Sigmoid colon (tissue), 7 donors: ENCODE results near the gene DISP2. TPM values are rescaled to one million over a fixed set of nuclear protein-coding genes. Genes with fewer than 3 reads are reported as not detected.

Source experiments
- DNase-seq: peaks from one replicate; pipeline ENCODE4 v3.0.0-alpha.2; 2019
- H3K27ac ChIP-seq, 4 donors: fragments of 200-600 bp; sonication (generic); one replicate each; pipeline ENCODE4 v1.5.1; 2016 to 2019; ENCODE audit warnings: mild to moderate bottlenecking in 1 of 4
- H3K27me3 ChIP-seq, 3 donors: fragments of 200-600 bp; sonication (generic); one replicate each; pipeline ENCODE4 v1.5.1; 2019; ENCODE audit warnings: mild to moderate bottlenecking in 1 of 3
- H3K36me3 ChIP-seq, 4 donors: fragments of 200-600 bp; sonication (generic); one replicate each; pipeline ENCODE4 v1.5.1; 2016 to 2019
- H3K4me1 ChIP-seq, 4 donors: fragments of 200-600 bp; sonication (generic); one replicate each; pipeline ENCODE4 v1.5.1; 2017 to 2019
- H3K4me3 ChIP-seq, 4 donors: fragments of 200-600 bp; sonication (generic); one replicate each; pipeline ENCODE4 v1.5.1; 2017 to 2019; ENCODE audit warnings: mild to moderate bottlenecking in 2 of 4, moderate library complexity in 1 of 4
- H3K9me3 ChIP-seq, 4 donors: fragments of 200-600 bp in 3 of 4; sonication (generic) in 3 of 4; one replicate each; pipeline versions ENCODE4 v1.5.1 to v1.6.1; 2013 to 2019
- EP300 ChIP-seq, 4 donors: sonication (generic); formaldehyde crosslinking; IDR thresholded peaks; one replicate each; pipeline ENCODE4 v1.6.1; 2017; ENCODE audit warnings: antibody characterized with exemption in 4 of 4
- POLR2A ChIP-seq, 2 donors: fragments of 450-650 bp; IDR thresholded peaks; one replicate each; pipeline ENCODE4 v1.6.1; 2016; ENCODE audit warnings: antibody characterized with exemption in 2 of 2, mild to moderate bottlenecking in 2 of 2, moderate library complexity in 2 of 2
- POLR2AphosphoS5 ChIP-seq, 4 donors: sonication (generic); formaldehyde crosslinking; IDR thresholded peaks; one replicate each; pipeline ENCODE4 v1.6.1; 2017; ENCODE audit warnings: antibody characterized with exemption in 4 of 4
- whole genome bisulfite sequencing, 2 donors: extraction: QIAGEN DNeasy Blood & Tissue Kit; methylation state at CpG; one replicate each; pipeline ENCODE4 v1.1.7; 2013; 5-methylcytosine and 5-hydroxymethylcytosine counted together
- intact Hi-C: fragments of 100-400 bp; cut with DNase I; formaldehyde crosslinking; loops from one replicate; pipeline ENCODE4 v1.15.1; 2023
- polyA plus RNA-seq, 3 donors: library from polyadenylated mRNA; stranded (reverse); fragments of 200-250 nt; gene quantifications; one replicate each; pipeline ENCODE4 v1.2.3, GENCODE V29; 2013
- total RNA-seq, 4 donors: library from RNA; depleted of rRNA; stranded (reverse); fragments of >200 nt; gene quantifications; one replicate each; pipeline ENCODE4 v1.1.0, GENCODE V29; 2016
- TF ChIP-seq, protein P1 (sequence below), 4 experiments: fragments of 450-650 bp in 3 of 4; fragments of 200-600 bp in 1 of 4; IDR thresholded peaks; one replicate each; pipeline ENCODE4 v1.5.1; 2016 to 2019; ENCODE audit warnings: antibody characterized with exemption in 4 of 4, mild to moderate bottlenecking in 3 of 4, moderate library complexity in 2 of 4
- donor health status: healthy with polysubstance abuse.
- donor health status: Bipolar disorder and iron deficiency.
- donor health status: healthy.

DISP2 gene
- total and polyA plus RNA-seq, 7 donors: 0.16 to 3.0 (median 1.1) TPM

DNA sequence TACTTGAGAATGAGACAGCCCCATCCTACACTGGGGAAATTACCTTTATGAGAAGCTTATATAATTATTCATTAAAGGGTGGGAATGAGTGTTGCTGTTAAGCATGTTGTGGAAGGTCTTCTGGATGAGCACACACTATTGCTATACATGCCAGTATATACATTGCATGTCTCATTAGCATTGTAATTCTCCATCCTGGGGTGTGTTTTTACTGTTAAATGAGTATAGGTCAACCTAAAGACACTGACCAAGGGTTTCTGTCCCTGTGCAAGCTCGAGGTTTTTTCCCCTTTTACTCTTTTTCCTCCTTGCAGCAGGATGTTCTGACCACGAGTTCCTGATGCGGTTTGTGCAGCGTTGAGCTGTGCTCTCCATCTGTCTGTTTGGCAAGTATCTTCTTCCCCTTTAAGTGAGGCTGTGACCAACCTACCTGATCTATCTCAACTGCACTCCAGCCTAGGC lies 40.4 kb downstream of the DISP2 start:
- Histone ChIP-seq H3K9me3 (no peaks in the 10 kb centered on the region), H3K4me3 (no peak overlapping the region), H3K36me3 (peaks cover 0 to 9% (median 2%) of the 10 kb centered on the region in 4 donors), H3K27me3 (no peaks in the 10 kb centered on the region), H3K27ac (no peak overlapping the region), H3K4me1 (no peaks in the 10 kb centered on the region)
- intact Hi-C loops: no loop called here
- WGBS, 2 donors: 44 to 65% methylated on average over 4 of the region's 4 CpGs
- DNase-seq: no peak
- TF ChIP-seq, protein P1, sequence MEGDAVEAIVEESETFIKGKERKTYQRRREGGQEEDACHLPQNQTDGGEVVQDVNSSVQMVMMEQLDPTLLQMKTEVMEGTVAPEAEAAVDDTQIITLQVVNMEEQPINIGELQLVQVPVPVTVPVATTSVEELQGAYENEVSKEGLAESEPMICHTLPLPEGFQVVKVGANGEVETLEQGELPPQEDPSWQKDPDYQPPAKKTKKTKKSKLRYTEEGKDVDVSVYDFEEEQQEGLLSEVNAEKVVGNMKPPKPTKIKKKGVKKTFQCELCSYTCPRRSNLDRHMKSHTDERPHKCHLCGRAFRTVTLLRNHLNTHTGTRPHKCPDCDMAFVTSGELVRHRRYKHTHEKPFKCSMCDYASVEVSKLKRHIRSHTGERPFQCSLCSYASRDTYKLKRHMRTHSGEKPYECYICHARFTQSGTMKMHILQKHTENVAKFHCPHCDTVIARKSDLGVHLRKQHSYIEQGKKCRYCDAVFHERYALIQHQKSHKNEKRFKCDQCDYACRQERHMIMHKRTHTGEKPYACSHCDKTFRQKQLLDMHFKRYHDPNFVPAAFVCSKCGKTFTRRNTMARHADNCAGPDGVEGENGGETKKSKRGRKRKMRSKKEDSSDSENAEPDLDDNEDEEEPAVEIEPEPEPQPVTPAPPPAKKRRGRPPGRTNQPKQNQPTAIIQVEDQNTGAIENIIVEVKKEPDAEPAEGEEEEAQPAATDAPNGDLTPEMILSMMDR (IDR thresholded peaks at IDR 0.05): no peak
- TF ChIP-seq POLR2A (IDR thresholded peaks at IDR 0.05) (no peak), EP300 (IDR thresholded peaks at IDR 0.05) (no peak), POLR2AphosphoS5 (IDR thresholded peaks at IDR 0.05) (no peak)

- no peaks in the 10 kb centered on the region for H3K36me3 ChIP-seq
- H3K4me1 ChIP-seq: no peaks in the 10 kb centered on the region
- H3K27me3 ChIP-seq: no peaks in the 10 kb centered on the region
- 83 to 90% methylated on average over 7 of the region's 7 CpGs for WGBS, 2 donors
- H3K27ac ChIP-seq: no peak overlapping the region
- DNase-seq: no peak
- H3K4me3 ChIP-seq: no peak overlapping the region
- no peaks in the 10 kb centered on the region for H3K9me3 ChIP-seq
- intact Hi-C loops: no loop called here
- TF ChIP-seq EP300 (IDR thresholded peaks at IDR 0.05) (no peak), POLR2AphosphoS5 (IDR thresholded peaks at IDR 0.05) (no peak), POLR2A (IDR thresholded peaks at IDR 0.05) (no peak)
- TF ChIP-seq, protein P1 (IDR thresholded peaks at IDR 0.05): no peak
These were observed 41.4 kb downstream of the DISP2 start for GRCh38 chr15:40399370-40399769.

GRCh38 chr15:40405501-40406381 lies 47.7 kb downstream of the DISP2 start, which contains the start of gene IVD:
IVD (plus strand) TSS chr15:40405795; CDS start chr15:40405828, 33 bp downstream.
- intact Hi-C loops: loop anchor here (2.0 to 5.0 kb wide), 2 partner anchors 63 to 83 kb away; partner anchors contain the start of gene INAFM2
- Histone ChIP-seq H3K9me3 (no peaks in the 10 kb centered on the region), H3K4me3 (peak within 1 kb of the TSS; percentile 67 to 92 (median 86)), H3K27ac (peak within 1 kb of the TSS; percentile 77 to 83 (median 80)), H3K36me3 (peaks cover 3 to 29% (median 5%) of the 10 kb centered on the region in 4 donors), H3K4me1 (peaks cover 0 to 31% (median 22%) of the 10 kb centered on the region in 4 donors), H3K27me3 (no peaks in the 10 kb centered on the region)
- DNase-seq: peak; percentile 98
- TF ChIP-seq EP300 (IDR thresholded peaks at IDR 0.05) (no peak), POLR2AphosphoS5 (IDR thresholded peaks at IDR 0.05) (peak; percentile 82 to 90 (median 88)), POLR2A (IDR thresholded peaks at IDR 0.05) (peak; percentile 23 to 59)
- TF ChIP-seq, protein P1 (IDR thresholded peaks at IDR 0.05): no peak
- WGBS, 2 donors: 0 to 1% methylated on average over 54 of the region's 54 CpGs

- TF ChIP-seq EP300 (IDR thresholded peaks at IDR 0.05): no peak
- TF ChIP-seq POLR2A (IDR thresholded peaks at IDR 0.05): no peak
- TF ChIP-seq POLR2AphosphoS5 (IDR thresholded peaks at IDR 0.05): no peak
- TF ChIP-seq, protein P1 (IDR thresholded peaks at IDR 0.05): no peak
- H3K4me3 ChIP-seq: no peak overlapping the region
- peaks cover 0 to 31% (median 22%) of the 10 kb centered on the region in 4 donors for H3K4me1 ChIP-seq
- peaks cover 13 to 46% (median 15%) of the 10 kb centered on the region in 4 donors for H3K36me3 ChIP-seq
- no peaks in the 10 kb centered on the region for H3K27me3 ChIP-seq
- H3K27ac ChIP-seq: no peak overlapping the region
- 83 to 86% methylated on average over 8 of the region's 8 CpGs for WGBS, 2 donors
- H3K9me3 ChIP-seq: no peaks in the 10 kb centered on the region
- DNase-seq: no peak
- intact Hi-C loops: loop anchor here (5.0 kb wide), 1 partner anchor 85 kb away; the partner anchor contains the start of gene INAFM2
These were observed 49.4 kb downstream of the DISP2 start for GRCh38 chr15:40407330-40407990.
